ENCODE data around the gene CCP110.

GRCh38 chr16:19555186-19555937 is 31.6 kb downstream of the CCP110 start, which contains the start of gene VPS35L:
- no peak for TF ChIP-seq EZH2phosphoT487 (IDR thresholded peaks at IDR 0.05; ENCODE audit: insufficient read depth, low read depth)
- TF ChIP-seq EZH2 (IDR thresholded peaks at IDR 0.05; ENCODE audit: insufficient read depth, poor library complexity, severe bottlenecking), result no peak
